ENCODE results near the gene PDE6H.

DNA sequence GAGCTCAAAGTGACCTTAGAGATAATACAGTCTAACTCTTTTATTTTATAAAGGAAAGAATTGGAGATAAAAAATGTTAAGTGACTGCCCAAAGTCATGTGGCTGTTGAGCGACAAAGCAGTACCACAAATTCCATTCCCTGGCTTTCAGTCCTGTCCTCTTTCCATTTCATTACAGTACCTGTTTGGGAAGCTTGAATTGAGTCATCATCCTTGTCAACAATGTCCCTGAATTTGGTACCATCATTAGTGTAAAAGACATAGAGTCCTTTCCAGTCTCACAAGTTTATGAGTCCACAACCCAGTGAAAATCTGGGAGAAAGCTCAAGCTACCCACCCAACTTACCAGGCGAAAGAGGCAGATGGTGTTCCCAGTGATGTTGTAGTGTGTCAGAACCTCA, 38.3 kb upstream of the PDE6H start:
- TF ChIP-seq, protein P1, sequence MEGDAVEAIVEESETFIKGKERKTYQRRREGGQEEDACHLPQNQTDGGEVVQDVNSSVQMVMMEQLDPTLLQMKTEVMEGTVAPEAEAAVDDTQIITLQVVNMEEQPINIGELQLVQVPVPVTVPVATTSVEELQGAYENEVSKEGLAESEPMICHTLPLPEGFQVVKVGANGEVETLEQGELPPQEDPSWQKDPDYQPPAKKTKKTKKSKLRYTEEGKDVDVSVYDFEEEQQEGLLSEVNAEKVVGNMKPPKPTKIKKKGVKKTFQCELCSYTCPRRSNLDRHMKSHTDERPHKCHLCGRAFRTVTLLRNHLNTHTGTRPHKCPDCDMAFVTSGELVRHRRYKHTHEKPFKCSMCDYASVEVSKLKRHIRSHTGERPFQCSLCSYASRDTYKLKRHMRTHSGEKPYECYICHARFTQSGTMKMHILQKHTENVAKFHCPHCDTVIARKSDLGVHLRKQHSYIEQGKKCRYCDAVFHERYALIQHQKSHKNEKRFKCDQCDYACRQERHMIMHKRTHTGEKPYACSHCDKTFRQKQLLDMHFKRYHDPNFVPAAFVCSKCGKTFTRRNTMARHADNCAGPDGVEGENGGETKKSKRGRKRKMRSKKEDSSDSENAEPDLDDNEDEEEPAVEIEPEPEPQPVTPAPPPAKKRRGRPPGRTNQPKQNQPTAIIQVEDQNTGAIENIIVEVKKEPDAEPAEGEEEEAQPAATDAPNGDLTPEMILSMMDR (IDR thresholded peaks at IDR 0.05), result no peak
- TF ChIP-seq POLR2A (IDR thresholded peaks at IDR 0.05) (no peak), POLR2AphosphoS5 (IDR thresholded peaks at IDR 0.05; ENCODE audit: insufficient read depth in 1 of 2, low read depth in 1 of 2) (no peak)

All from vagina (tissue), 2 donors.